Adrenal gland (tissue), 5 donors: Measurements from ENCODE around the gene ARFGAP1.

ENCODE experiments used
- POLR2A ChIP-seq, 2 donors: fragments of 450-650 bp; IDR thresholded peaks; one replicate each; pipeline ENCODE4 v1.6.1; 2017; ENCODE audit warnings: antibody characterized with exemption in 2 of 2, mild to moderate bottlenecking in 2 of 2, moderate library complexity in 1 of 2
- TF ChIP-seq, protein P1 (sequence below), 6 experiments: fragments of 450-650 bp in 4 of 6; fragments of 200-600 bp in 2 of 6; sonication (generic) in 1 of 6; IDR thresholded peaks; 1 replicate in 5 of 6; 2 replicates in 1 of 6; pipeline versions ENCODE4 v1.5.1 to v1.8.0; 2016 to 2021; ENCODE audit warnings: antibody characterized with exemption in 6 of 6, mild to moderate bottlenecking in 2 of 6, moderate library complexity in 1 of 6
- donor health status: DM: no; HTN: no; CAD: no.

DNA sequence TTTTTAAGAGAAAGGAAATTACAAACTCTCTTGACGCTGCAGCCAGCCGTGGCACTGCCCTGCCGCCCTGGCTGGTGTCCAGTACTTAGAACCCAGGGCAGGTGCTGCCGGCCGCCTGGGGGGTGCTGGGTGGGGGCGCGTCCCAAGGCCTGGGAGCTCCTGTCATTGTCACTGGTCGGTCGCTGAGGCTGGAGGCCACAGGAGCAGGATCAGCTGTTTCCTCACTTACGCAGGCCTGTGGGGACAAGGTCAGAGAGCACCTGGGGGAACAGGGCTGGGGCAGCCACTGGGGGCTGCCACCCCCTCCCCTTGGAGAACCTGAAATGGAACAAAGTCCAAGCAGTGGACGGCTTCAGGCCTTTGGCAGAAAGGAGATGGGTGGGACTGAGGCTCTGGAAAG is 31.3 kb upstream of the ARFGAP1 start:
- TF ChIP-seq, protein P1, sequence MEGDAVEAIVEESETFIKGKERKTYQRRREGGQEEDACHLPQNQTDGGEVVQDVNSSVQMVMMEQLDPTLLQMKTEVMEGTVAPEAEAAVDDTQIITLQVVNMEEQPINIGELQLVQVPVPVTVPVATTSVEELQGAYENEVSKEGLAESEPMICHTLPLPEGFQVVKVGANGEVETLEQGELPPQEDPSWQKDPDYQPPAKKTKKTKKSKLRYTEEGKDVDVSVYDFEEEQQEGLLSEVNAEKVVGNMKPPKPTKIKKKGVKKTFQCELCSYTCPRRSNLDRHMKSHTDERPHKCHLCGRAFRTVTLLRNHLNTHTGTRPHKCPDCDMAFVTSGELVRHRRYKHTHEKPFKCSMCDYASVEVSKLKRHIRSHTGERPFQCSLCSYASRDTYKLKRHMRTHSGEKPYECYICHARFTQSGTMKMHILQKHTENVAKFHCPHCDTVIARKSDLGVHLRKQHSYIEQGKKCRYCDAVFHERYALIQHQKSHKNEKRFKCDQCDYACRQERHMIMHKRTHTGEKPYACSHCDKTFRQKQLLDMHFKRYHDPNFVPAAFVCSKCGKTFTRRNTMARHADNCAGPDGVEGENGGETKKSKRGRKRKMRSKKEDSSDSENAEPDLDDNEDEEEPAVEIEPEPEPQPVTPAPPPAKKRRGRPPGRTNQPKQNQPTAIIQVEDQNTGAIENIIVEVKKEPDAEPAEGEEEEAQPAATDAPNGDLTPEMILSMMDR (IDR thresholded peaks at IDR 0.05) = no peak
- no peak for TF ChIP-seq POLR2A (IDR thresholded peaks at IDR 0.05)
